ENCODE results near the gene ELL.
A peak's percentile ranks its signal among the peaks of the same experiment; 100 is the strongest.

GRCh38 chr19:18426416-18426767 lies 95.5 kb downstream of the ELL start:
- no peak for TF ChIP-seq POLR2A (IDR thresholded peaks at IDR 0.05)
- no peak for TF ChIP-seq CTCF (IDR thresholded peaks at IDR 0.05 in 8 of 11, conservative IDR thresholded peaks at IDR 0.05 in 3 of 11)
- peak in 1 of 3 donors; percentile 14 for TF ChIP-seq POLR2AphosphoS5 (IDR thresholded peaks at IDR 0.05)

All from spleen (tissue), 7 donors.